Lung microvascular endothelial cell (primary cell): ENCODE measurements around the gene UMAD1. TPM values are rescaled to one million over a fixed set of nuclear protein-coding genes. Genes with fewer than 3 reads are reported as not detected.

Experiments used
- DNase-seq, 2 donors: peaks; one replicate each; pipeline versions ENCODE4 v3.0.0 to v3.0.0-alpha.2; 2010; ENCODE audit warnings: low read depth in 2 of 2
- total RNA-seq: library from RNA; depleted of rRNA; stranded (reverse); fragments of >200 nt; gene quantifications from 2 replicates; pipeline ENCODE4 v1.2.1, GENCODE V29; 2014

Gene UMAD1
- total RNA-seq, 1 donor from 2014 or later = 4.0 TPM

DNA sequence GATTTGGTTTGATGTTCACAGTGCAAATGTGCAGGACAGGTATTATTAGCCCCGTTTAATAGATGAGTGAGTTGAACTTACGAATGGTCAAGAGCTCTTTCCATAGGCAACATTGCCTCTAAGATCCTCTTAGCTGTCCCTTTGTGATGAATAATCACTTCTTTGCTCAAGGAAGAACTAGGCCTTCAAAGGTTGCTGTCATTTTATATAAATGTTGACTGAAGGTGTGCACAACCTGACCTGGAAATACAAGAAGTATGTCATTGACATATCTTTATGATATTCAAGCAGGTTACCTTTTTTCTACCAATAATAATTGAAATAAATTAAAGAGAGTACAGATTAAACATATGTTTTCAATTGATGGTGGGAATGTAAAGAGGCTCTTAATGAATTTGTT lies 279.5 kb downstream of the UMAD1 start:
- DNase-seq = no peak

- no peak for DNase-seq
Measured at GRCh38 chr7:7920481-7920880, 279.9 kb downstream of the UMAD1 start.

DNA sequence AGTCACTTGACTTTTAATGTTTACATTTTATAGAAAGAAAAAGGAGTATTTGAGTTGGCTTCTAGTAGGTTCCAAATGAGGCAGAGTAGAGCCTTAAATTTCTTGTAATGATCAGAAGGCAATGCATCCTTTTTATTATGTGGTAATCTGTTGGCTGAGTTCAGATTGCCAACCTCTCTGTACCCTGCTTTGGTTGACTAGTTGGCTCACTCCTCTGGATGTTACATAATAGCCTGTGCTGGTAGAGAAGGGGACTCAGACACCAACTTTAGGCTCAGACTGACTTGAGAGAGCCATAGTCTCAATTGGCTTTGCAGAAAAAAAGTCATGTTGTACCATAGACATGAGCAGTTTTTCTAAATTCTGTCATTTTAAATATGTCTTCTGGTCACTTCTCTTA lies 281.3 kb downstream of the UMAD1 start:
- DNase-seq = no peak

- no peak for DNase-seq
Measured at GRCh38 chr7:7922684-7923385, 282.3 kb downstream of the UMAD1 start.

GRCh38 chr7:7923818-7924217 lies 283.3 kb downstream of the UMAD1 start:
- no peak for DNase-seq

DNA sequence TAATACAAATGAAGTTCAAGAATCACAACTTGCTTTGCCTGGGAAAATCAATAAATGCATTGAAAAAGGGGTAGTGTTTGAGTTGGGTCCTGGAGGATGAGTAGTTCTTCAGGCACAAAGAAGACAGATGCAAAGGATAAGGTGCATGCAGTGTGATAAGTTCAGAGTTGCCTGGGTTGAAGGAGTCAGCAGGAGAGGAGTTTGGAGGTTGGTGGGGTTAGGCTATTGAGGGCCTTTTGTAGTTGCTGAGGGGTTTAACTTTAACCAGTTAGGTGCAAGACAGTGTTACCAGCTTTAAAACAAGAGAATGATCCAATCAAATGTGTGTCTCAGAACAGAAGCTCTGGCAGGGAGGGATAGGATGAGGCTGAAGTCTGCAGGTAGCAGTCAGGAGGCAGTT lies 283.8 kb downstream of the UMAD1 start:
- no peak for DNase-seq

Other genes with a start within 250 kb of the UMAD1 start
- gene COL28A1, start 104.9 kb upstream of the UMAD1 start, total RNA-seq = not detected in 2 replicates
- 12.9 and 14.3 TPM in 2 replicates for gene MIOS, start 73.9 kb upstream of the UMAD1 start, total RNA-seq
- 9.3 and 12.4 TPM in 2 replicates for gene RPA3, start 77.9 kb downstream of the UMAD1 start, total RNA-seq